GM12875 (cell line): ENCODE measurements around the gene BMP3.

Source experiments
- H3K4me3 ChIP-seq: one replicate; pipeline ENCODE4 v1.5.1; 2011; ENCODE audit warnings: low read depth, low read length, control low read depth
- TF ChIP-seq, protein P1 (sequence below): IDR thresholded peaks from 2 replicates; pipeline ENCODE4 v1.5.1; 2011; ENCODE audit warnings: low read depth, mild to moderate bottlenecking, control low read depth, inconsistent platforms, low read length, moderate library complexity, borderline replicate concordance; ENCODE audit not compliant: insufficient read depth

Gene BMP3

GRCh38 chr4:81030061-81030980 is at the start of gene BMP3:
BMP3 (plus strand) TSS chr4:81030708; CDS start chr4:81031285, 577 bp downstream.
- peak within 1 kb of the TSS; percentile 90 for H3K4me3 ChIP-seq
- TF ChIP-seq, protein P1, sequence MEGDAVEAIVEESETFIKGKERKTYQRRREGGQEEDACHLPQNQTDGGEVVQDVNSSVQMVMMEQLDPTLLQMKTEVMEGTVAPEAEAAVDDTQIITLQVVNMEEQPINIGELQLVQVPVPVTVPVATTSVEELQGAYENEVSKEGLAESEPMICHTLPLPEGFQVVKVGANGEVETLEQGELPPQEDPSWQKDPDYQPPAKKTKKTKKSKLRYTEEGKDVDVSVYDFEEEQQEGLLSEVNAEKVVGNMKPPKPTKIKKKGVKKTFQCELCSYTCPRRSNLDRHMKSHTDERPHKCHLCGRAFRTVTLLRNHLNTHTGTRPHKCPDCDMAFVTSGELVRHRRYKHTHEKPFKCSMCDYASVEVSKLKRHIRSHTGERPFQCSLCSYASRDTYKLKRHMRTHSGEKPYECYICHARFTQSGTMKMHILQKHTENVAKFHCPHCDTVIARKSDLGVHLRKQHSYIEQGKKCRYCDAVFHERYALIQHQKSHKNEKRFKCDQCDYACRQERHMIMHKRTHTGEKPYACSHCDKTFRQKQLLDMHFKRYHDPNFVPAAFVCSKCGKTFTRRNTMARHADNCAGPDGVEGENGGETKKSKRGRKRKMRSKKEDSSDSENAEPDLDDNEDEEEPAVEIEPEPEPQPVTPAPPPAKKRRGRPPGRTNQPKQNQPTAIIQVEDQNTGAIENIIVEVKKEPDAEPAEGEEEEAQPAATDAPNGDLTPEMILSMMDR: no peak

GRCh38 chr4:80986011-80986410 is 44.5 kb upstream of the BMP3 start:
- TF ChIP-seq, protein P1: no peak
- no peak overlapping the region for H3K4me3 ChIP-seq

DNA sequence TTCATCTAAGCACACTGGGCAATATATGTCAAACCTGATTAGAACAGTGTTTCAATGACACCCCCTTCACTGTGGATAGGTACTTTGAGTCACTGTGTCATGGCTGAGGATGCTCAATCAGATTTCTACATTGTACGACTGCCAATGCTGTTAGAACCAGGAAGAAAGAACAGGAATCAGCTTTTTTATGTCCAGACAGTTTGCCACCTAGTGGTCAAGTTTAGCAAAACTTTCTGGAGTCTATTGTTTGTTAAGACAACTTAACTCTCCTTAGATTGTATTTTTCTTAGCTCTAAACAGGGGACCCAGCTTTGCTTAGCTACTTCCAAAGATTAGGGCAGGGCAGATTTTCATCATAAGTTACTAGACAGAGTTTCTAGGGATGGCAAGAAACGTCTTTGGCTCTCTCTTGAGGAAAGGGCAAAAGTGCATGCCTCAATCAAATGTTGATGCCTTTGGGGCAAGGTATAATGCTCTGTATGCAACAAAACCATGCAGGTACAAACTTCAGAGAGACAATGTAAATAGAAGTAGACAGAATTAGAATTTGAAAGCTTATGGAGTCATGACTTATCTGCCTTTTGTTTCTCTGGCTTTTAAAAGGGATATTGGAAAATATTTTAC is 40.5 kb upstream of the BMP3 start:
- TF ChIP-seq, protein P1: peak; percentile 49; the same call in 1 of the 2 replicates
- no peak overlapping the region for H3K4me3 ChIP-seq

DNA sequence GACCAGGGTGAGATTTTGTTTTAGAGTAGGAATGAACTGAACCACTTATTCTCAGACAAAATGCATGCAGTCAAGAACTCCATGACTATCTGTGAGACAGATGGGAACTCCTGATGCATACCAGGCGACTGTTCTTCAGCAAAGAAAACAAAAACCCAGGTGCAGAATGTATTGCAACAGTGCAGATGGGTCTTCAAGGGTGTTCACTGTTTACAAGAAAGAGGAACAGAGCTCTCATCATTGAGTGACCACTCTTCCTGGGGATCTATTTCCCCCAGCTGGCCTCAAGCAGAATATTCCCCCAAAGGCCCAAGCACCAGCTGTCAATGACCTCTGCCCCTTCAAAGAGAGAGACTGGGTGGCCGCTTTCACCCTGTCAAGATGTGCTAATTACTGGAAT is 39.7 kb upstream of the BMP3 start:
- TF ChIP-seq, protein P1: no peak

DNA sequence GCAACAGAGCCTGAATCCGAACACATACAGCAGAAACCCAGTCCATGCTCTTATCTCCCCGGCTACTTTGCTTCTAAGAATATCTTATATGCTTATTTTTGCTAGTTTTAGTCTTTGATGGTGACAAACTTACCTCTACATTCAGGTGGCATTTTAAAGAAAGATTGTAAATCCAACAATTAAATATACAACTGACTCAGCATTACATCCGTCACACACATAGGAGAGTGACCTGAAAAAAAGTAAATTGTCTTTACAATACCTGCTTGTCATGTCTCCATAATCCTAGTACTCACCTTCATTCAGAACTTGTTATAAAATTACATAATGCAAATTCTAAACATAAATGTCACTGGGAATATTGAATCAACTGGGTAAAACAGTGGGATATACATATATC is 30.6 kb upstream of the BMP3 start:
- H3K4me3 ChIP-seq: no peak overlapping the region
- TF ChIP-seq, protein P1: no peak

More for the DNA sequence above, 39.7 kb upstream of the BMP3 start:
- H3K4me3 ChIP-seq: no peak overlapping the region

DNA sequence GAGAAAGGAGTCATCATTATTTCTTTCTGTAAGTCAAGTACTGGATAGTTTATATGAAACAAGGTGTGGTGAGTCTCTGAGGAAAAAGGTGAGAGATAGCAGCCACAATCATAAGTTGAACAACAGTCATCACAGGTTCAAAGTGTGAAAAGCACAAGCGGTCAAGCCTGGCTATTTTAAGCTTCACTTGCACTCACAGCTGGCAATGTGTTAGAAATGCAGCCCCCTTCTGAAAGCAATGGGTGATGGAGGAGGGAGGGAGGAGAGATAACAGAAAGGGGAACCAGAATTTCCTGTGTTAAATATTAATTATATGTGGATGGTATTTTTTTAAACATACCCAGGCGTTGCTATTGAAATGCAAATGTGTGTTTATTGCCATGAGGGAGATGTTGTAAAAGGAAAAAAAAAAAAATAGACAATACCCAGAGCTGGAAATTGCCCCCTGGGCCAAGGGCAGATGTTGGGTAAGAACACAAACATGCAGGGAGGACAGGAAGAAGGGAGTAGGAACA is 26.9 kb upstream of the BMP3 start:
- TF ChIP-seq, protein P1: no peak
- no peak overlapping the region for H3K4me3 ChIP-seq
